NK-92 (cell line): ENCODE results near the gene GLDC.
"Not testable (repeated sequence)": the region's sequence is repeated elsewhere in the genome, so short reads cannot be mapped to it uniquely, and the experiment has no call there.

ENCODE experiments used
- DNase-seq: peaks from one replicate; lab custom pipeline; 2025; ENCODE audit not compliant: unreplicated experiment; lab: John Stamatoyannopoulos, UW

Gene GLDC

GRCh38 chr9:6665628-6666027 lies 20.1 kb upstream of the GLDC start:
- no peak for DNase-seq

GRCh38 chr9:6664204-6664680 lies 18.7 kb upstream of the GLDC start:
- no peak for DNase-seq

GRCh38 chr9:6660512-6660911 lies 15.0 kb upstream of the GLDC start:
- no peak for DNase-seq

- no peak for DNase-seq
Measured at GRCh38 chr9:6658628-6659353, 13.3 kb upstream of the GLDC start.

- DNase-seq = no peak
Measured at GRCh38 chr9:6656614-6657300, 11.2 kb upstream of the GLDC start.

- no peak for DNase-seq
Measured at GRCh38 chr9:6655036-6655435, 9.5 kb upstream of the GLDC start.

- DNase-seq = no peak
Measured at GRCh38 chr9:6646293-6646636, 736 bp upstream of the GLDC start.

- DNase-seq = not testable (repeated sequence)
Measured at GRCh38 chr9:6645105-6645354, 499 bp downstream of the GLDC start.

- no peak for DNase-seq
Measured at GRCh38 chr9:6644346-6645104, 1.0 kb downstream of the GLDC start.

GRCh38 chr9:6641961-6642360 lies 3.6 kb downstream of the GLDC start:
- DNase-seq = no peak

GRCh38 chr9:6641561-6641960 lies 4.0 kb downstream of the GLDC start:
- DNase-seq = no peak

- no peak for DNase-seq
Measured at GRCh38 chr9:6641056-6641455, 4.5 kb downstream of the GLDC start.

GRCh38 chr9:6640268-6641051 lies 5.1 kb downstream of the GLDC start:
- DNase-seq = no peak

GRCh38 chr9:6639622-6640021 lies 5.9 kb downstream of the GLDC start:
- no peak for DNase-seq

- DNase-seq = no peak
Measured at GRCh38 chr9:6634444-6634843, 11.1 kb downstream of the GLDC start.

- no peak for DNase-seq
Measured at GRCh38 chr9:6633378-6633777, 12.2 kb downstream of the GLDC start.

- no peak for DNase-seq
Measured at GRCh38 chr9:6632516-6633183, 12.9 kb downstream of the GLDC start.

- no peak for DNase-seq
Measured at GRCh38 chr9:6631207-6631512, 14.4 kb downstream of the GLDC start.

GRCh38 chr9:6630502-6631206 lies 14.9 kb downstream of the GLDC start:
- DNase-seq = no peak

GRCh38 chr9:6628704-6629103 lies 16.8 kb downstream of the GLDC start:
- DNase-seq = no peak

GRCh38 chr9:6625363-6625762 lies 20.2 kb downstream of the GLDC start:
- no peak for DNase-seq
